Endothelial cell (in vitro differentiated cells): ENCODE data around the gene SLC2A14. TPM values are rescaled to one million over a fixed set of nuclear protein-coding genes. Genes with fewer than 3 reads are reported as not detected.
"Not testable (repeated sequence)": the region's sequence is repeated elsewhere in the genome, so short reads cannot be mapped to it uniquely, and the experiment has no call there.

Experiments
- DNase-seq: peaks from one replicate; pipeline ENCODE4 v3.0.0; 2021; ENCODE audit warnings: low spot score
- H3K27ac Mint-ChIP-seq: one replicate; pipeline ENCODE4 v1.8.0; 2021; ENCODE audit warnings: mixed read lengths, inconsistent platforms; ENCODE audit not compliant: unreplicated experiment
- H3K27me3 Mint-ChIP-seq: one replicate; pipeline ENCODE4 v1.8.0; 2021; ENCODE audit warnings: mild to moderate bottlenecking, moderate library complexity, mixed read lengths, inconsistent platforms; ENCODE audit not compliant: unreplicated experiment
- H3K36me3 Mint-ChIP-seq: one replicate; pipeline ENCODE4 v1.8.0; 2021; ENCODE audit warnings: mild to moderate bottlenecking, low read depth, mixed read lengths, inconsistent platforms; ENCODE audit not compliant: unreplicated experiment
- H3K4me1 Mint-ChIP-seq: one replicate; pipeline ENCODE4 v1.8.0; 2021; ENCODE audit warnings: mild to moderate bottlenecking, mixed read lengths, inconsistent platforms; ENCODE audit not compliant: unreplicated experiment
- H3K4me3 Mint-ChIP-seq: one replicate; pipeline ENCODE4 v1.8.0; 2021; ENCODE audit warnings: mild to moderate bottlenecking, mixed read lengths, inconsistent platforms; ENCODE audit not compliant: unreplicated experiment
- H3K9me3 Mint-ChIP-seq: one replicate; pipeline ENCODE4 v1.8.0; 2021; ENCODE audit warnings: mixed read lengths, inconsistent platforms; ENCODE audit not compliant: unreplicated experiment
- total RNA-seq: library from RNA; stranded (reverse); fragmentation: NEBNext Ultra II Directional; extraction: Animal tissue kit (Norgen Biotek cat#: 25700); gene quantifications from one replicate; pipeline ENCODE4 v1.2.1, GENCODE V29; 2021; ENCODE audit not compliant: unreplicated experiment
- TF ChIP-seq, protein P1 (sequence below): fragments of 200-600 bp; sonication (generic); IDR thresholded peaks from one replicate; pipeline ENCODE4 v1.5.0; 2021; ENCODE audit warnings: antibody characterized with exemption; ENCODE audit not compliant: unreplicated experiment

The SLC2A14 gene
- total RNA-seq, 1 donor from 2014 or later = 0.64 TPM

DNA sequence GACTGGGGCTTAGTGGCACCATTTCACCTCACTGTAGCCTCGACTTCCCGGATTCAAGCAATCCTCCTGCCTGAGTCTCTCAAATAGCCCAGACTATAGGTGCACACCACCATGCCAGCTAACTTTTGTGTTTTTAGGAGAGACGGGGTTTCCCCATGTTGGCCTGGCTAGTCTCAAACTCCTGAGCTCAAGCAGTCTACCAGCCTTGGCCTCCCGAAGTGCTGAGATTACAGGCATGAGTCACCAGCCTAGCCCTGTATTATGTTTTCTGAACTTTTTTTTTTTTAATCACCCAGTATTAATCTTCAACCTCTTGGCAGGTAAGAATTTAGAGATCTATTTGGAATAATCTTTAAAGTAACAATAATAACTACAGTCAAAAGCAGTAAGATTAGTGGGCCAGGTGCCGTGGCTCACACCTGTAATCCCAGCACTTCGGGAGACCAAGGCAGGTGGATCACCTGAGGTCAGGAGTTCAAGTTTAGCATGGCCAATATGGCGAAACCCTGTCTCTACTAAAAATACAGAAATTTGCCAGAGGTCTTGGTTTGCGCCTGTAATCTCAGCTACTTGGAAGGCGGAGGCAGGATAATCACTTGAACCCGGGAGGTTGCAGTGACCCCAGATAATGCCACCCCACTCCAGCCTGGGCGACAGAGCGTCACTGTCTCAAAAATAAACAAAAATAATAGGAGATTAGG lies 74.9 kb downstream of the SLC2A14 start:
- Mint-ChIP-seq H3K27me3 (no peaks in the 10 kb centered on the region), H3K36me3 (no peaks in the 10 kb centered on the region), H3K4me1 (peaks cover 15% of the 10 kb centered on the region), H3K9me3 (no peaks in the 10 kb centered on the region), H3K27ac (peak overlapping the region; percentile 48), H3K4me3 (no peak overlapping the region)
- DNase-seq = no peak
- TF ChIP-seq, protein P1, sequence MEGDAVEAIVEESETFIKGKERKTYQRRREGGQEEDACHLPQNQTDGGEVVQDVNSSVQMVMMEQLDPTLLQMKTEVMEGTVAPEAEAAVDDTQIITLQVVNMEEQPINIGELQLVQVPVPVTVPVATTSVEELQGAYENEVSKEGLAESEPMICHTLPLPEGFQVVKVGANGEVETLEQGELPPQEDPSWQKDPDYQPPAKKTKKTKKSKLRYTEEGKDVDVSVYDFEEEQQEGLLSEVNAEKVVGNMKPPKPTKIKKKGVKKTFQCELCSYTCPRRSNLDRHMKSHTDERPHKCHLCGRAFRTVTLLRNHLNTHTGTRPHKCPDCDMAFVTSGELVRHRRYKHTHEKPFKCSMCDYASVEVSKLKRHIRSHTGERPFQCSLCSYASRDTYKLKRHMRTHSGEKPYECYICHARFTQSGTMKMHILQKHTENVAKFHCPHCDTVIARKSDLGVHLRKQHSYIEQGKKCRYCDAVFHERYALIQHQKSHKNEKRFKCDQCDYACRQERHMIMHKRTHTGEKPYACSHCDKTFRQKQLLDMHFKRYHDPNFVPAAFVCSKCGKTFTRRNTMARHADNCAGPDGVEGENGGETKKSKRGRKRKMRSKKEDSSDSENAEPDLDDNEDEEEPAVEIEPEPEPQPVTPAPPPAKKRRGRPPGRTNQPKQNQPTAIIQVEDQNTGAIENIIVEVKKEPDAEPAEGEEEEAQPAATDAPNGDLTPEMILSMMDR = no peak

DNA sequence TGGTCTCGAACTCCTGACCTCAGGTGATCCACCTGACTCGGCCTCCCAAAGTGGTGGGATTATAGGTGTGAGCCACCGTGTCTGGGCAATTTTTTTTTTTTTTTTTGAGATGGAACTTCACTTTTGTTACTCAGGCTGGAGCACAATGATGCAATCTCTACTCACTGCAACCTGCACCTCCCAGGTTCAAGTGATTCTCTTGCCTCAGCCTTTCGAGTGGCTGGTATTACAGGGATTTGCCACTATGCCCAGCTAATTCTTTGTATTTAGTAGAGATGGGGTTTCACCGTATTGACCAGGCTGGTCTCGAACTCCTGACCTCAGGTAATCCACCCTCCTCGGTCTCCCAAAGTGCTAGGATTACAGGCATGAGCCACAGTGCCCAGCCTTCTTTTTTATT lies 75.4 kb downstream of the SLC2A14 start:
- peaks cover 15% of the 10 kb centered on the region for H3K4me1 Mint-ChIP-seq

DNA sequence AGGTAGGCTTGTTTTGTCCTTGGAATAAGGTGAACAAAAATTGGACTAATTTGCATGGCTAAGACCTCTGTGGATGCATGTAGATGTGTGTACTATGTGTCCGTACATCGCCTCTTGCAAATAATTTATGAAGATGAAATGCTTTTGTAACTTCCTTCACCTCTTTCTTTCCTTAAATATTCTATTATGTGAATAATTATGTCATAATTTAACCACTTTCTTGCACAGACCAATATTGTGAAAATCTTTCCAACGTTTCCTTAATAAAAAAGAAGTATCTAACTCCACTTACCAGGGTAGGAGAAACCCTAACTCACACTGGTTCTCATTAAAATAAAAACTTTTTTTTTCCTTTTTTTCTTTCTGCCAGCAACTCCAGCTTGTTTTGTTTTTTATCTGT lies 79.5 kb downstream of the SLC2A14 start:
- H3K27me3 Mint-ChIP-seq = peaks cover 1% of the 10 kb centered on the region
- TF ChIP-seq, protein P1 = no peak
- no peaks in the 10 kb centered on the region for H3K36me3 Mint-ChIP-seq
- no peaks in the 10 kb centered on the region for H3K9me3 Mint-ChIP-seq
- H3K4me3 Mint-ChIP-seq = no peak overlapping the region
- H3K4me1 Mint-ChIP-seq = peaks cover 8% of the 10 kb centered on the region
- DNase-seq = no peak
- no peak overlapping the region for H3K27ac Mint-ChIP-seq

More for the DNA sequence above, 75.4 kb downstream of the SLC2A14 start:
- not testable (repeated sequence) for H3K36me3 Mint-ChIP-seq, H3K27me3 Mint-ChIP-seq, H3K9me3 Mint-ChIP-seq, H3K4me3 Mint-ChIP-seq, DNase-seq
- peak overlapping the region; percentile 36 for H3K27ac Mint-ChIP-seq

DNA sequence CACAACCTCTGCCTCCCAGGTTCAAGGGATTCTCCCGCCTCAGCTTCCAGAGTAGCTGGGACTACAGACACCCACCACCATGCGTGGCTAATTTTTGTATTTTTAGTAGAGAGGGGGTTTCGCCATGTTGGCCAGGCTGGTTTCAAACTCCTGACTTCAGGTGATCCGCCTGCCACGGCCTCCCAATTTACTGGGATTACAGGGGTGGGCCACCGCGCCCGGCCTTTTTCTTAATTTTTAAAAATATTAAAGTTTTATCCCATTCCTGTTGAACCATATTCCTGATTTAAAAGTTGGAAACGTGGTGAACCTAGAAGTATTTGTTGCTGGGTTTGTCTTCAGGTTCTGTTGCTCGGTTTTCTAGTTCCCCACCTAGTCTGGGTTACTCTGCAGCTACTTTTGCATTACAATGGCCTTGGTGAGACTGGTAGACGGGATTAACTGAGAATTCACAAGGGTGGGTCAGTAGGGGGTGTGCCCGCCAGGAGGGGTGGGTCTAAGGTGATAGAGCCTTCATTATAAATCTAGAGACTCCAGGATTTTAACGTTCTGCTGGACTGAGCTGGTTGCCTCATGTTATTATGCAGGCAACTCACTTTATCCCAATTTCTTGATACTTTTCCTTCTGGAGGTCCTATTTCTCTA lies 83.7 kb downstream of the SLC2A14 start, which contains the start of gene NANOG:
Gene NANOG, plus strand, starts transcription at position 519 of the 645 bp plus-strand sequence. CDS start 213 bp downstream, outside the sequence.
- H3K4me3 Mint-ChIP-seq, H3K9me3 Mint-ChIP-seq, DNase-seq, H3K27ac Mint-ChIP-seq, H3K27me3 Mint-ChIP-seq, H3K36me3 Mint-ChIP-seq: not testable (repeated sequence)
- H3K4me1 Mint-ChIP-seq = peaks cover 15% of the 10 kb centered on the region

DNA sequence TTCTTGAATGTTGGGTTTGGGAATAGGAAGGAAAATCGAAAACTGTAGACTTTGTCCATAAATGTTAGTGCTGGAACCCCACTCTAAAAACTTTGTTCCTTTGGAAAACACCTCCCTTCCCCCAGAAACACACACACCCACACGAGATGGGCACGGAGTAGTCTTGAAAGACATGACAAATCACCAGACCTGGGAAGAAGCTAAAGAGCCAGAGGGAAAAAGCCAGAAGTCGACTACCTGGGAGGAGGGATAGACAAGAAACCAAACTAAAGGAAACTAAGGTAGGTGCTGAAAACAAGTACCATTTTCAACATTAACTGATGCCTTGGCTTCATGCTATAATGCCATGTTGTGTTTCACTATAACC lies 84.4 kb downstream of the SLC2A14 start:
- H3K4me3 Mint-ChIP-seq = no peak overlapping the region
- H3K9me3 Mint-ChIP-seq = no peaks in the 10 kb centered on the region
- peaks cover 13% of the 10 kb centered on the region for H3K4me1 Mint-ChIP-seq
- H3K27me3 Mint-ChIP-seq = peaks cover 1% of the 10 kb centered on the region
- no peaks in the 10 kb centered on the region for H3K36me3 Mint-ChIP-seq
- DNase-seq = no peak
- no peak overlapping the region for H3K27ac Mint-ChIP-seq
- TF ChIP-seq, protein P1 = no peak
